HEK293T (cell line): ENCODE data around the gene UGT1A1.
"Not testable (repeated sequence)": the region's sequence is repeated elsewhere in the genome, so short reads cannot be mapped to it uniquely, and the experiment has no call there.

Source experiments
- BHLHE40 ChIP-seq: fragments of 450-650 bp; IDR thresholded peaks from 2 replicates; pipeline ENCODE4 v1.6.1; 2016; ENCODE audit warnings: mild to moderate bottlenecking, moderate library complexity, borderline replicate concordance
- ELF4 ChIP-seq: fragments of 450-650 bp; IDR thresholded peaks from 2 replicates; pipeline ENCODE4 v1.6.1; 2017; ENCODE audit warnings: antibody characterized with exemption
- FOXA1 ChIP-seq: fragments of 450-650 bp; IDR thresholded peaks from 2 replicates; pipeline ENCODE4 v1.6.1; 2016; ENCODE audit warnings: mild to moderate bottlenecking
- SP1 ChIP-seq: fragments of 450-650 bp; IDR thresholded peaks from 2 replicates; pipeline ENCODE4 v1.6.1; 2017
- TARDBP ChIP-seq: fragments of 450-650 bp; IDR thresholded peaks from 2 replicates; pipeline ENCODE4 v1.6.1; 2016

DNA sequence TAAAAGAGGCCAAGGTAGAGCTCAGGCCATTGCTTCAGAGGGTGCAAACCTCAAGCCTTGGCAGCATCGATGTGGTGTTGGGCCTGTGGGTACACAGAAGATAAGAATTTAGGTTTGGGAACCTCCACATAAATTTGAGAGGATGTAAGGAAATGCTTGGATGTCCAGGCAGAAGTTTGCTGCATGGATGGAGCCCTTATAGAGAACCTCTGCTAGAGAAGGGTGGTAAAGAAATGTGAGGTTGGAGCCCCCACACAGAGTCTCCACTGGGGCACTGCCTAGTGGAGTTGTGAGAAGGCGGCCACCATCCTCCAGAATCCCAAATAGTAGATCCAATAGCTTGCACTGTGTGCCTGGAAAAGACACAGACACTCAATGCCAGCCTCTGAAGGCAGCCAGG is 9.4 kb upstream of the UGT1A1 start:
- TF ChIP-seq ELF4, SP1, BHLHE40, FOXA1, TARDBP: not testable (repeated sequence)
